ENCODE data around the gene CLRN2. TPM values are rescaled to one million over a fixed set of nuclear protein-coding genes. Genes with fewer than 3 reads are reported as not detected.

Gene CLRN2
- polyA plus RNA-seq, 1 donor from 2014 or later: not detected

GRCh38 chr4:17552427-17552826 lies 37.5 kb downstream of the CLRN2 start:
- Histone ChIP-seq H3K4me2 (ENCODE audit: low read length) (no peak overlapping the region), H3K36me3 (ENCODE audit: insufficient read depth, low read length) (no peaks in the 10 kb centered on the region), H2AFZ (ENCODE audit: low read depth, low read length) (no peak overlapping the region), H3K79me2 (replicated peaks; ENCODE audit: insufficient read depth, low read length) (no peaks in the 10 kb centered on the region), H3K9me3 (ENCODE audit: low read length) (no peaks in the 10 kb centered on the region), H3K27ac (ENCODE audit: low read length) (no peak overlapping the region), H3K9me2 (ENCODE audit: insufficient read depth, low read length) (no peaks in the 10 kb centered on the region), H3F3A (ENCODE audit: insufficient read depth, low read length, poor library complexity, severe bottlenecking) (no peaks in the 10 kb centered on the region), H3K9ac (ENCODE audit: low read length) (no peak overlapping the region), H4K20me1 (ENCODE audit: insufficient read depth) (no peaks in the 10 kb centered on the region), H3K27me3 (ENCODE audit: insufficient read depth, low read depth, low read length) (no peaks in the 10 kb centered on the region), H3K4me3 (ENCODE audit: low read length) (no peak overlapping the region)
- TF ChIP-seq CTCF (IDR thresholded peaks at IDR 0.05; ENCODE audit: poor library complexity, severe bottlenecking) (no peak), MXI1 (conservative IDR thresholded peaks at IDR 0.05; ENCODE audit: poor library complexity, severe bottlenecking) (no peak), RAD21 (conservative IDR thresholded peaks at IDR 0.05) (no peak), EP300 (conservative IDR thresholded peaks at IDR 0.05; ENCODE audit: poor library complexity, severe bottlenecking) (no peak), TAF1 (IDR thresholded peaks at IDR 0.05; ENCODE audit: low read depth) (no peak), EZH2 (IDR thresholded peaks at IDR 0.05; ENCODE audit: borderline replicate concordance, insufficient read depth, low read length, poor library complexity, severe bottlenecking) (no peak)

- no peaks in the 10 kb centered on the region for H3F3A ChIP-seq (ENCODE audit: insufficient read depth, low read length, poor library complexity, severe bottlenecking)
- H3K9ac ChIP-seq (ENCODE audit: low read length): no peak overlapping the region
- no peaks in the 10 kb centered on the region for H3K9me3 ChIP-seq (ENCODE audit: low read length)
- no peak for TF ChIP-seq REST (IDR thresholded peaks at IDR 0.05; ENCODE audit: borderline replicate concordance)
- no peak for TF ChIP-seq EZH2 (IDR thresholded peaks at IDR 0.05; ENCODE audit: borderline replicate concordance, insufficient read depth, low read length, poor library complexity, severe bottlenecking)
- no peak for TF ChIP-seq TAF1 (IDR thresholded peaks at IDR 0.05; ENCODE audit: low read depth)
- TF ChIP-seq CTCF (IDR thresholded peaks at IDR 0.05; ENCODE audit: poor library complexity, severe bottlenecking): no peak
- TF ChIP-seq MXI1 (conservative IDR thresholded peaks at IDR 0.05; ENCODE audit: poor library complexity, severe bottlenecking): no peak
- no peak for TF ChIP-seq EP300 (conservative IDR thresholded peaks at IDR 0.05; ENCODE audit: poor library complexity, severe bottlenecking)
- no peak for TF ChIP-seq POLR2AphosphoS5 (IDR thresholded peaks at IDR 0.05)
- no peak for TF ChIP-seq RAD21 (conservative IDR thresholded peaks at IDR 0.05)
- TF ChIP-seq SMC3 (conservative IDR thresholded peaks at IDR 0.05; ENCODE audit: poor library complexity): no peak
- H3K27me3 ChIP-seq (ENCODE audit: insufficient read depth, low read depth, low read length): no peaks in the 10 kb centered on the region
- H3K79me2 ChIP-seq (replicated peaks; ENCODE audit: insufficient read depth, low read length): no peaks in the 10 kb centered on the region
- no peaks in the 10 kb centered on the region for H4K20me1 ChIP-seq (ENCODE audit: insufficient read depth)
- H2AFZ ChIP-seq (ENCODE audit: low read depth, low read length): no peak overlapping the region
- no peaks in the 10 kb centered on the region for H3K36me3 ChIP-seq (ENCODE audit: insufficient read depth, low read length)
- no peaks in the 10 kb centered on the region for H3K9me2 ChIP-seq (ENCODE audit: insufficient read depth, low read length)
- H3K27ac ChIP-seq (ENCODE audit: low read length): no peak overlapping the region
- H3K4me2 ChIP-seq (ENCODE audit: low read length): no peak overlapping the region
- H3K4me3 ChIP-seq (ENCODE audit: low read length): no peak overlapping the region
These were observed 39.6 kb downstream of the CLRN2 start for GRCh38 chr4:17554568-17554967.
